K562 (cell line): ENCODE measurements around the gene SUPT3H. TPM values are rescaled to one million over a fixed set of nuclear protein-coding genes. Genes with fewer than 3 reads are reported as not detected.

Experiments used
- ATAC-seq: fragments of 200-7000 bp; cut with Tn5 transposase; 3 replicates; pipeline ENCODE4 v1.9.1; 2020; ENCODE audit warnings: moderate library complexity
- BruUV-seq: library from RNA; stranded (reverse); fragments of 400-500 nt; replicated peaks from 2 replicates; lab custom pipeline; 2021; lab: Mats Ljungman, UMichigan
- CTCF ChIA-PET: fragments of 300-600 bp; formaldehyde crosslinking; extraction: SDS; loops from one replicate; lab custom pipeline; 2021; ENCODE audit warnings: low intra/inter-chr PET ratio; lab: Yijun Ruan, JAX
- POLR2A ChIA-PET: fragments of 300-600, 350-650 bp; sonication (Branson Sonifier 250); formaldehyde crosslinking; extraction: SDS; loops from one replicate; lab custom pipeline; 2021; ENCODE audit warnings: antibody characterized with exemption, inconsistent platforms; lab: Yijun Ruan, JAX
- DNase-seq, 4 experiments: peaks; one replicate each; pipeline versions ENCODE4 v3.0.0 to v3.0.0-alpha.2; 2011 to 2018; ENCODE audit warnings: low spot score in 3 of 4, mixed read lengths in 3 of 4; ENCODE audit errors: extremely low read depth in 1 of 4
- FAIRE-seq: peaks from 2 replicates; lab custom pipeline; 2011; peaks lifted over from hg19 to GRCh38; lab: Jason Lieb, UNC
- H2AFZ ChIP-seq: 2 replicates; pipeline ENCODE4 v1.6.0; 2011; ENCODE audit warnings: low read depth, low read length, control low read depth, inconsistent platforms
- H3K27ac ChIP-seq: fragments of 200-600 bp; 3 replicates; pipeline ENCODE4 v1.8.0; 2011; ENCODE audit warnings: low read depth, mild to moderate bottlenecking, control low read depth, inconsistent platforms, low read length, moderate library complexity, mixed read lengths; ENCODE audit errors: extremely low read depth
- H3K27me3 ChIP-seq, 2 experiments: fragments of 300-600 bp in 1 of 2; 2 replicates in 1 of 2; 3 replicates in 1 of 2; pipeline versions ENCODE4 v1.6.0 to v1.8.0; 2011; ENCODE audit warnings: inconsistent platforms in 2 of 2, low read length in 2 of 2, mild to moderate bottlenecking in 1 of 2, mixed read lengths in 1 of 2, moderate library complexity in 1 of 2; ENCODE audit not compliant: control insufficient read depth in 2 of 2, insufficient read depth in 2 of 2
- H3K36me3 ChIP-seq: fragments of 300-600 bp; 3 replicates; pipeline ENCODE4 v1.8.0; 2011; ENCODE audit warnings: mild to moderate bottlenecking, low read length, inconsistent platforms; ENCODE audit not compliant: control insufficient read depth, insufficient read depth
- H3K4me1 ChIP-seq, 2 experiments: fragments of 200-600 bp in 1 of 2; replicated peaks in 1 of 2; 2 replicates in 1 of 2; 3 replicates in 1 of 2; pipeline versions ENCODE4 v1.5.1 to v1.8.0; 2011; ENCODE audit warnings: inconsistent platforms in 2 of 2, low read length in 2 of 2, mild to moderate bottlenecking in 1 of 2, mixed read lengths in 1 of 2, moderate library complexity in 1 of 2; ENCODE audit not compliant: control insufficient read depth in 2 of 2, insufficient read depth in 2 of 2
- H3K4me2 ChIP-seq: 2 replicates; pipeline ENCODE4 v1.6.1; 2011; ENCODE audit warnings: low read length, control low read depth, inconsistent platforms, mixed read lengths; ENCODE audit not compliant: insufficient read depth
- H3K4me3 ChIP-seq: fragments of 200-600 bp; sonication (generic), shearing (Covaris generic); 2 replicates; pipeline ENCODE4 v1.5.1; 2016; ENCODE audit warnings: control low read depth, inconsistent platforms
- H3K79me2 ChIP-seq: fragments of 200-600 bp; 3 replicates; pipeline ENCODE4 v1.8.0; 2011; ENCODE audit warnings: low read length, inconsistent platforms; ENCODE audit not compliant: control insufficient read depth, insufficient read depth
- H3K9ac ChIP-seq, 2 experiments: 2 replicates each; pipeline versions ENCODE4 v1.6.0 to v1.6.1; 2011; ENCODE audit warnings: low read depth in 2 of 2, low read length in 2 of 2, control low read depth in 1 of 2, inconsistent platforms in 1 of 2, mild to moderate bottlenecking in 1 of 2, mixed read lengths in 1 of 2; ENCODE audit not compliant: insufficient read depth in 1 of 2
- H3K9me1 ChIP-seq: one replicate; pipeline ENCODE4 v1.6.0; 2011; ENCODE audit warnings: inconsistent platforms, mild to moderate bottlenecking, low read length, moderate library complexity; ENCODE audit not compliant: control insufficient read depth, insufficient read depth
- H3K9me3 ChIP-seq: replicated peaks from 2 replicates; pipeline ENCODE4 v1.5.1; 2011; ENCODE audit warnings: low read depth, low read length, inconsistent platforms; ENCODE audit not compliant: control insufficient read depth, insufficient read depth
- H4K20me1 ChIP-seq: replicated peaks from 2 replicates; pipeline ENCODE4 v1.6.1; 2011; ENCODE audit warnings: low read length, inconsistent platforms, mixed read lengths; ENCODE audit not compliant: control insufficient read depth, insufficient read depth
- ATF3 ChIP-seq, 2 experiments: fragments of 450-650 bp in 1 of 2; sonication (generic) in 1 of 2; formaldehyde crosslinking in 1 of 2; IDR thresholded peaks in 1 of 2; conservative IDR thresholded peaks in 1 of 2; 2 replicates each; pipeline versions ENCODE4 v1.6.1 to v1.8.1; 2016 to 2023; ENCODE audit warnings: mild to moderate bottlenecking in 2 of 2, moderate library complexity in 2 of 2, inconsistent platforms in 1 of 2, missing genetic modification reagents in 1 of 2
- C11orf30 ChIP-seq: fragments of 450-650 bp; IDR thresholded peaks from 2 replicates; pipeline ENCODE4 v1.6.1; 2016; ENCODE audit warnings: low read depth, mild to moderate bottlenecking
- CBFA2T3 ChIP-seq: fragments of 450-650 bp; IDR thresholded peaks from 2 replicates; pipeline ENCODE4 v1.6.1; 2017
- CEBPG ChIP-seq, 3 experiments: fragments of 200-800 bp in 1 of 3; sonication (Bioruptor generic) in 1 of 3; sonication (generic) in 1 of 3; formaldehyde crosslinking in 1 of 3; IDR thresholded peaks in 2 of 3; conservative IDR thresholded peaks in 1 of 3; 2 replicates each; pipeline versions ENCODE4 v1.6.1 to v1.8.0; 2016 to 2022; ENCODE audit warnings: missing compliant biosample characterization in 2 of 3, missing genetic modification characterization in 2 of 3, mild to moderate bottlenecking in 1 of 3, missing genetic modification reagents in 1 of 3
- HDGF ChIP-seq: fragments of 450-650 bp; IDR thresholded peaks from 2 replicates; pipeline ENCODE4 v1.6.1; 2016
- HMG20A ChIP-seq: fragments of 450-650 bp; formaldehyde crosslinking; conservative IDR thresholded peaks from 2 replicates; pipeline ENCODE4 v1.4.0; 2020; ENCODE audit warnings: mild to moderate bottlenecking, mixed read lengths
- L3MBTL2 ChIP-seq: fragments of 450-650 bp; IDR thresholded peaks from 2 replicates; pipeline ENCODE4 v1.6.1; 2016; ENCODE audit warnings: mild to moderate bottlenecking, moderate library complexity
- WHSC1 ChIP-seq: IDR thresholded peaks from one replicate; pipeline ENCODE4 v1.6.1; 2012; ENCODE audit warnings: low read length, control low read depth, inconsistent platforms
- XRCC4 ChIP-seq: IDR thresholded peaks from one replicate; pipeline ENCODE4 v1.6.1; 2011; ENCODE audit not compliant: insufficient read depth, insufficient read length; ENCODE audit errors: extremely low read depth
- ZEB2 ChIP-seq: fragments of 450-650 bp; IDR thresholded peaks from 2 replicates; pipeline ENCODE4 v1.6.1; 2016
- ZNF12 ChIP-seq: sonication (generic); formaldehyde crosslinking; IDR thresholded peaks from 2 replicates; pipeline ENCODE4 v1.4.0; 2020; ENCODE audit warnings: mild to moderate bottlenecking, missing genetic modification reagents
- ZNF224 ChIP-seq: sonication (generic); formaldehyde crosslinking; IDR thresholded peaks from 2 replicates; pipeline ENCODE4 v1.8.0; 2022; ENCODE audit warnings: mild to moderate bottlenecking, missing genetic modification reagents
- WGBS: fragments of 100-300 bp; shearing (Covaris generic); methylation state at CpG from one replicate; pipeline ENCODE4 v1.1.6; 2016; ENCODE audit warnings: low coverage, mixed read lengths; ENCODE audit not compliant: insufficient coverage; ENCODE audit errors: missing lambda C conversion rate; 5-methylcytosine and 5-hydroxymethylcytosine counted together
- in situ Hi-C: fragments of 300-500 bp; cut with MboI; formaldehyde crosslinking; loops from 4 replicates; pipeline ENCODE4 v1.15.0; 2018; ENCODE audit warnings: inconsistent platforms, mixed read lengths
- intact Hi-C: fragments of 100-400 bp; cut with micrococcal nuclease; formaldehyde crosslinking; loops from 2 replicates; pipeline ENCODE4 v1.14.2; 2022
- polyA plus RNA-seq, 8 experiments: library from polyadenylated mRNA; depleted of rRNA in 4 of 8; stranded (reverse) in 5 of 8; unstranded in 3 of 8; fragments of >200 nt; fragmentation: Nextera tagmentation in 2 of 8; fragmentation: Illumina TruSeq in 1 of 8; extraction: Ambion mirVana in 2 of 8; extraction: Trizol in 1 of 8; gene quantifications; 2 replicates each; pipeline versions ENCODE4 v1.2.1 to v1.2.3, GENCODE V29; 2011 to 2014; ENCODE audit warnings: inconsistent platforms in 1 of 8, missing spikeins in 1 of 8
- total RNA-seq, 7 experiments: library from RNA; depleted of rRNA in 6 of 7; stranded (reverse); fragments of >200 nt in 6 of 7; fragmentation: Illumina TruSeq in 2 of 7; extraction: Trizol in 2 of 7; gene quantifications; 2 replicates each; pipeline versions ENCODE4 v1.2.1 to v1.2.3, GENCODE V29; 2011 to 2021; ENCODE audit warnings: low replicate concordance in 1 of 7

Gene SUPT3H
- total and polyA plus RNA-seq, 9 of the 15 experiments (the other 6 are each of a cell fraction or from before 2014, with no cell fraction given): 7.2 to 16.3 (median 11.9) TPM

- no TSS peak for BruUV-seq
- Histone ChIP-seq H3K79me2 (no peaks in the 10 kb centered on the region), H3K36me3 (no peaks in the 10 kb centered on the region), H3K27ac (no peak overlapping the region; the same call in 2 of the 3 replicates), H3K9me3 (no peaks in the 10 kb centered on the region), H4K20me1 (no peaks in the 10 kb centered on the region), H3K27me3 (no peaks in the 10 kb centered on the region), H3K4me2 (no peak overlapping the region), H3K4me3 (no peak overlapping the region), H2AFZ (0 out of 2 replicates have a peak overlapping the region, but pooled peaks have one; percentile 3), H3K4me1 (no peaks in the 10 kb centered on the region), H3K9me1 (no peaks in the 10 kb centered on the region), H3K9ac (no peak overlapping the region)
- POLR2A ChIA-PET: no interaction called here
- in situ Hi-C loops: no loop called here
- FAIRE-seq (no peak), DNase-seq (no peak), ATAC-seq (no peak)
- CTCF ChIA-PET: no interaction called here
- intact Hi-C loops: no loop called here
- 55% methylated on average over 4 of the region's 4 CpGs for WGBS
- no peak for TF ChIP-seq ZNF224
- TF ChIP-seq C11orf30: no peak
- no peak for TF ChIP-seq HMG20A (CRISPR knock-in tag)
Observed at GRCh38 chr6:45191414-45191813, 186.3 kb downstream of the SUPT3H start.

GRCh38 chr6:45187836-45188235, 189.9 kb downstream of the SUPT3H start:
- Histone ChIP-seq H3K36me3 (no peaks in the 10 kb centered on the region), H3K79me2 (no peaks in the 10 kb centered on the region), H3K9ac (no peak overlapping the region), H3K4me3 (no peak overlapping the region), H3K27me3 (no peaks in the 10 kb centered on the region)
- DNase-seq (no peak), FAIRE-seq (no peak), ATAC-seq (no peak)
- WGBS: 53% methylated on average over 2 of the region's 2 CpGs
- in situ Hi-C loops: no loop called here
- TF ChIP-seq CEBPG (CRISPR knock-in tag; IDR thresholded peaks at IDR 0.05) (no peak), CEBPG (tag; conservative IDR thresholded peaks at IDR 0.05 in 1 of 2, IDR thresholded peaks at IDR 0.05 in 1 of 2) (peak in 1 of 2 experiments; percentile 56; a peak in 2 of 4 replicates), ZNF12 (CRISPR knock-in tag) (no peak), XRCC4 (no peak), ZEB2 (no peak), ATF3 (IDR thresholded peaks at IDR 0.05) (peak; percentile 49), ATF3 (CRISPR knock-in tag; conservative IDR thresholded peaks at IDR 0.05) (no peak), HDGF (no peak), L3MBTL2 (no peak), WHSC1 (no peak), CBFA2T3 (no peak)
- TF ChIP-seq, all 486 proteins: peak for 2
- no peaks in the 10 kb centered on the region for H3K9me1 ChIP-seq
- H3K27ac ChIP-seq: no peak overlapping the region
- peaks cover 0 to 17% of the 10 kb centered on the region in 2 experiments; a peak in 2 of 5 replicates for H3K4me1 ChIP-seq
- no peak overlapping the region for H3K4me2 ChIP-seq
- H3K9me3 ChIP-seq: no peaks in the 10 kb centered on the region
- no peaks in the 10 kb centered on the region for H4K20me1 ChIP-seq
- ChIA-PET CTCF (no interaction called here), POLR2A (no interaction called here)
- intact Hi-C loops: loop anchor here (5.0 to 10.0 kb wide), 2 partner anchors 104 to 187 kb away; partner anchors contain the start of gene SUPT3H
- H2AFZ ChIP-seq: no peak overlapping the region
- no TSS peak for BruUV-seq
